GM12878 (cell line): ENCODE results near the gene IGLL5. TPM values are rescaled to one million over a fixed set of nuclear protein-coding genes. Genes with fewer than 3 reads are reported as not detected.

Source experiments
- ATAC-seq: fragments of 200-7000 bp; cut with Tn5 transposase; 3 replicates; pipeline ENCODE4 v1.9.1; 2020; ENCODE audit warnings: mild to moderate bottlenecking, moderate library complexity
- BruUV-seq: library from RNA; stranded (reverse); fragments of 400-500 nt; replicated peaks from 2 replicates; lab custom pipeline; 2021; lab: Mats Ljungman, UMichigan
- CTCF ChIA-PET: fragments of 300-600 bp; sonication (Branson Sonifier 250); formaldehyde crosslinking; extraction: SDS; loops from one replicate; lab custom pipeline; 2021; ENCODE audit warnings: inconsistent platforms; lab: Yijun Ruan, JAX
- POLR2A ChIA-PET: fragments of 350-600 bp; formaldehyde crosslinking; extraction: SDS; loops from one replicate; lab custom pipeline; 2021; ENCODE audit warnings: inconsistent platforms; lab: Charles Lee
- RAD21 ChIA-PET: fragments of 300-600 bp; sonication (Branson Sonifier 250); formaldehyde crosslinking; loops from one replicate; lab custom pipeline; 2023; ENCODE audit warnings: antibody characterized with exemption; ENCODE audit not compliant: unreplicated experiment; lab: Charles Lee
- SMC1A ChIA-PET: fragments of 300-600 bp; sonication (Branson Sonifier 250); formaldehyde crosslinking; loops from one replicate; lab custom pipeline; 2023; ENCODE audit not compliant: unreplicated experiment, uncharacterized antibody; lab: Charles Lee
- DNase-seq: peaks from one replicate; pipeline ENCODE4 v3.0.0-alpha.2; 2011; ENCODE audit warnings: low read depth, low spot score
- FAIRE-seq: peaks from 3 replicates; lab custom pipeline; 2011; peaks lifted over from hg19 to GRCh38; lab: Jason Lieb, UNC
- H2AFZ ChIP-seq: 2 replicates; pipeline ENCODE4 v1.6.0; 2011; ENCODE audit warnings: low read depth, low read length, control low read depth; ENCODE audit not compliant: control insufficient read depth
- H3K27ac ChIP-seq: 2 replicates; pipeline ENCODE4 v1.5.1; 2011; ENCODE audit warnings: control low read depth; ENCODE audit not compliant: control insufficient read depth, insufficient read depth
- H3K27me3 ChIP-seq, 2 experiments: replicated peaks in 1 of 2; 2 replicates each; pipeline versions ENCODE4 v1.6.0 to v1.6.1; 2011; ENCODE audit warnings: low read length in 1 of 2; ENCODE audit not compliant: control insufficient read depth in 2 of 2, insufficient read depth in 2 of 2
- H3K36me3 ChIP-seq, 2 experiments: 2 replicates each; pipeline ENCODE4 v1.5.1; 2011; ENCODE audit warnings: low read length in 1 of 2; ENCODE audit not compliant: control insufficient read depth in 2 of 2, insufficient read depth in 2 of 2
- H3K4me1 ChIP-seq: 2 replicates; pipeline ENCODE4 v1.6.1; 2011; ENCODE audit warnings: mild to moderate bottlenecking, low read length, moderate library complexity, mixed read lengths; ENCODE audit not compliant: control insufficient read depth, insufficient read depth
- H3K4me2 ChIP-seq: 2 replicates; pipeline ENCODE4 v1.6.0; 2011; ENCODE audit warnings: control low read depth; ENCODE audit not compliant: control insufficient read depth, insufficient read depth
- H3K4me3 ChIP-seq: fragments of 200-600 bp; sonication (generic); 2 replicates; pipeline ENCODE4 v1.5.1; 2016
- H3K79me2 ChIP-seq: 2 replicates; pipeline ENCODE4 v1.6.0; 2011; ENCODE audit warnings: low read length; ENCODE audit not compliant: control insufficient read depth, insufficient read depth
- H3K9ac ChIP-seq: 2 replicates; pipeline ENCODE4 v1.8.0; 2011; ENCODE audit warnings: low read length, control low read depth, mixed read lengths; ENCODE audit not compliant: control insufficient read depth, insufficient read depth
- H3K9me3 ChIP-seq: replicated peaks from 3 replicates; pipeline ENCODE4 v1.5.1; 2011; ENCODE audit warnings: mild to moderate bottlenecking, low read length; ENCODE audit not compliant: control insufficient read depth, insufficient read depth
- H4K20me1 ChIP-seq: 2 replicates; pipeline ENCODE4 v1.6.0; 2011; ENCODE audit not compliant: control insufficient read depth, insufficient read depth
- CEBPB ChIP-seq, 2 experiments: fragments of 150-350 bp in 1 of 2; IDR thresholded peaks; 2 replicates each; pipeline ENCODE4 v1.6.1; 2012 to 2014; ENCODE audit warnings: low read depth in 2 of 2, low read length in 2 of 2, borderline replicate concordance in 1 of 2, inconsistent platforms in 1 of 2
- EZH2 ChIP-seq: IDR thresholded peaks from 2 replicates; pipeline ENCODE4 v1.6.1; 2012; ENCODE audit warnings: low read depth, mild to moderate bottlenecking, control low read depth, inconsistent platforms, low read length, borderline replicate concordance; ENCODE audit not compliant: control insufficient read depth
- FOXM1 ChIP-seq: IDR thresholded peaks from 2 replicates; pipeline ENCODE4 v1.6.1; 2012; ENCODE audit warnings: low read depth, mild to moderate bottlenecking, inconsistent platforms, low read length, moderate library complexity
- HDAC6 ChIP-seq: fragments of 200-600 bp; sonication (generic); IDR thresholded peaks from one replicate; pipeline ENCODE4 v1.8.0; 2017; ENCODE audit warnings: antibody characterized with exemption; ENCODE audit not compliant: unreplicated experiment
- MTA3 ChIP-seq: IDR thresholded peaks from 2 replicates; pipeline ENCODE4 v1.6.1; 2012; ENCODE audit warnings: low read length, inconsistent platforms, borderline replicate concordance
- PKNOX1 ChIP-seq: fragments of 450-650 bp; IDR thresholded peaks from 2 replicates; pipeline ENCODE4 v1.6.1; 2016; ENCODE audit warnings: mild to moderate bottlenecking
- POLR2A ChIP-seq: IDR thresholded peaks from 2 replicates; pipeline ENCODE4 v1.6.1; 2011; ENCODE audit warnings: low read depth, mild to moderate bottlenecking, low read length
- TBL1XR1 ChIP-seq: IDR thresholded peaks from 2 replicates; pipeline ENCODE4 v1.6.1; 2012; ENCODE audit warnings: low read depth, low read length, improper control_type of control experiment
- YY1 ChIP-seq: IDR thresholded peaks from 2 replicates; pipeline ENCODE4 v1.6.1; 2011; ENCODE audit warnings: low read depth, mild to moderate bottlenecking, low read length
- ZNF592 ChIP-seq: fragments of 450-650 bp; IDR thresholded peaks from 2 replicates; pipeline ENCODE4 v1.6.1; 2017; ENCODE audit warnings: mild to moderate bottlenecking, moderate library complexity
- WGBS: methylation state at CpG from one replicate; pipeline ENCODE4 v1.1.6; 2016; ENCODE audit warnings: low lambda C conversion rate; ENCODE audit not compliant: insufficient replicate concordance, insufficient coverage; ENCODE audit errors: missing lambda C conversion rate; 5-methylcytosine and 5-hydroxymethylcytosine counted together
- in situ Hi-C: fragments of 300-500 bp; cut with MboI; formaldehyde crosslinking; loops from 9 replicates; pipeline ENCODE4 v1.14.3; 2018; ENCODE audit warnings: mixed read lengths
- intact Hi-C: fragments of 100-400 bp; cut with micrococcal nuclease; formaldehyde crosslinking; loops from one replicate; pipeline ENCODE4 v1.14.2; 2022; ENCODE audit not compliant: unreplicated experiment
- polyA plus RNA-seq, 11 experiments: library from polyadenylated mRNA; depleted of rRNA in 4 of 11; unstranded in 6 of 11; stranded (reverse) in 5 of 11; fragments of >200 nt; fragmentation: Nextera tagmentation in 4 of 11; fragmentation: Illumina TruSeq in 1 of 11; extraction: Ambion mirVana in 4 of 11; extraction: Trizol in 1 of 11; gene quantifications; 1 replicate in 1 of 11; 2 replicates in 10 of 11; pipeline versions ENCODE4 v1.2.1 to v1.2.3, GENCODE V29; 2011 to 2016; ENCODE audit warnings: inconsistent platforms in 2 of 11, missing spikeins in 2 of 11, low read depth in 1 of 11
- total RNA-seq, 4 experiments: library from RNA; depleted of rRNA in 3 of 4; stranded (reverse); fragments of >200 nt in 3 of 4; fragmentation: Illumina TruSeq in 1 of 4; extraction: Trizol in 1 of 4; gene quantifications; 2 replicates each; pipeline versions ENCODE4 v1.2.1 to v1.2.3, GENCODE V29; 2013 to 2021

The IGLL5 gene
- total and polyA plus RNA-seq, 10 of the 15 experiments (the other 5 are each of a cell fraction or from before 2014, with no cell fraction given): not detected

GRCh38 chr22:22878211-22878570, 9.4 kb upstream of the IGLL5 start:
- intact Hi-C loops (no loop called here), in situ Hi-C loops (no loop called here)
- no TSS peak for BruUV-seq
- no peak for DNase-seq
- Histone ChIP-seq H3K4me2 (no peak overlapping the region), H3K9me3 (no peaks in the 10 kb centered on the region), H3K79me2 (no peaks in the 10 kb centered on the region), H3K36me3 (no peaks in the 10 kb centered on the region), H3K4me1 (no peaks in the 10 kb centered on the region), H3K9ac (no peak overlapping the region), H4K20me1 (no peaks in the 10 kb centered on the region), H2AFZ (no peak overlapping the region), H3K27ac (no peak overlapping the region), H3K27me3 (no peaks in the 10 kb centered on the region), H3K4me3 (no peak overlapping the region)
- no peak for FAIRE-seq
- CTCF ChIA-PET: no interaction called here
- TF ChIP-seq POLR2A (no peak), HDAC6 (no peak), PKNOX1 (no peak), YY1 (no peak), FOXM1 (no peak), TBL1XR1 (no peak), ZNF592 (no peak), EZH2 (no peak), CEBPB (IDR thresholded peaks at IDR 0.05; ENCODE audit: borderline replicate concordance in 1 of 2, low read depth in 2 of 2, low read length in 2 of 2) (no peak), MTA3 (no peak)
- SMC1A ChIA-PET: no interaction called here
- RAD21 ChIA-PET: no interaction called here
- POLR2A ChIA-PET: no interaction called here
- WGBS: 41% methylated on average over 2 of the region's 2 CpGs
- ATAC-seq: no peak
